ENCODE measurements around the gene TTLL10.

TTLL10 gene

GRCh38 chr1:1165485-1165884 is 8.2 kb upstream of the TTLL10 start:
- no peak for DNase-seq
- Histone ChIP-seq H3K4me1 (ENCODE audit: control insufficient read depth, insufficient read depth, low read length, poor library complexity, severe bottlenecking) (peaks cover 8% of the 10 kb centered on the region), H3K36me3 (ENCODE audit: control insufficient read depth, insufficient read depth, low read length) (no peaks in the 10 kb centered on the region), H3K27ac (ENCODE audit: insufficient read depth, low read length, poor library complexity, severe bottlenecking) (no peak overlapping the region), H3K9me3 (ENCODE audit: control insufficient read depth, low read length) (no peaks in the 10 kb centered on the region), H3K27me3 (replicated peaks; ENCODE audit: control insufficient read depth, insufficient read depth, low read length, poor library complexity, severe bottlenecking) (no peaks in the 10 kb centered on the region), H3K4me3 (ENCODE audit: insufficient read depth, low read depth, low read length, poor library complexity, severe bottlenecking) (no peak overlapping the region)

GRCh38 chr1:1165900-1166421 is 7.7 kb upstream of the TTLL10 start:
- Histone ChIP-seq H3K27me3 (replicated peaks; ENCODE audit: control insufficient read depth, insufficient read depth, low read length, poor library complexity, severe bottlenecking) (no peaks in the 10 kb centered on the region), H3K9me3 (ENCODE audit: control insufficient read depth, low read length) (no peaks in the 10 kb centered on the region), H3K4me1 (ENCODE audit: control insufficient read depth, insufficient read depth, low read length, poor library complexity, severe bottlenecking) (peaks cover 13% of the 10 kb centered on the region), H3K4me3 (ENCODE audit: insufficient read depth, low read depth, low read length, poor library complexity, severe bottlenecking) (no peak overlapping the region), H3K27ac (ENCODE audit: insufficient read depth, low read length, poor library complexity, severe bottlenecking) (no peak overlapping the region), H3K36me3 (ENCODE audit: control insufficient read depth, insufficient read depth, low read length) (no peaks in the 10 kb centered on the region)
- DNase-seq: no peak

- Histone ChIP-seq H3K4me3 (ENCODE audit: insufficient read depth, low read depth, low read length, poor library complexity, severe bottlenecking) (no peak overlapping the region), H3K36me3 (ENCODE audit: control insufficient read depth, insufficient read depth, low read length) (no peaks in the 10 kb centered on the region), H3K9me3 (ENCODE audit: control insufficient read depth, low read length) (no peaks in the 10 kb centered on the region), H3K27ac (ENCODE audit: insufficient read depth, low read length, poor library complexity, severe bottlenecking) (no peak overlapping the region), H3K4me1 (ENCODE audit: control insufficient read depth, insufficient read depth, low read length, poor library complexity, severe bottlenecking) (peaks cover 21% of the 10 kb centered on the region), H3K27me3 (replicated peaks; ENCODE audit: control insufficient read depth, insufficient read depth, low read length, poor library complexity, severe bottlenecking) (no peaks in the 10 kb centered on the region)
- no peak for DNase-seq
Observed at GRCh38 chr1:1166642-1167397, 6.9 kb upstream of the TTLL10 start.

- H3K27me3 ChIP-seq (replicated peaks; ENCODE audit: control insufficient read depth, insufficient read depth, low read length, poor library complexity, severe bottlenecking): no peaks in the 10 kb centered on the region
- no peak for DNase-seq
- peaks cover 27% of the 10 kb centered on the region for H3K4me1 ChIP-seq (ENCODE audit: control insufficient read depth, insufficient read depth, low read length, poor library complexity, severe bottlenecking)
- no peak overlapping the region for H3K27ac ChIP-seq (ENCODE audit: insufficient read depth, low read length, poor library complexity, severe bottlenecking)
- no peaks in the 10 kb centered on the region for H3K36me3 ChIP-seq (ENCODE audit: control insufficient read depth, insufficient read depth, low read length)
- H3K9me3 ChIP-seq (ENCODE audit: control insufficient read depth, low read length): no peaks in the 10 kb centered on the region
- H3K4me3 ChIP-seq (ENCODE audit: insufficient read depth, low read depth, low read length, poor library complexity, severe bottlenecking): no peak overlapping the region
Observed at GRCh38 chr1:1167398-1167821, 6.3 kb upstream of the TTLL10 start.

GRCh38 chr1:1167841-1168450 is 5.7 kb upstream of the TTLL10 start:
- no peak for DNase-seq
- no peak overlapping the region for H3K27ac ChIP-seq (ENCODE audit: insufficient read depth, low read length, poor library complexity, severe bottlenecking)
- H3K9me3 ChIP-seq (ENCODE audit: control insufficient read depth, low read length): no peaks in the 10 kb centered on the region
- no peaks in the 10 kb centered on the region for H3K27me3 ChIP-seq (replicated peaks; ENCODE audit: control insufficient read depth, insufficient read depth, low read length, poor library complexity, severe bottlenecking)
- peaks cover 30% of the 10 kb centered on the region for H3K4me1 ChIP-seq (ENCODE audit: control insufficient read depth, insufficient read depth, low read length, poor library complexity, severe bottlenecking)
- H3K36me3 ChIP-seq (ENCODE audit: control insufficient read depth, insufficient read depth, low read length): no peaks in the 10 kb centered on the region
- no peak overlapping the region for H3K4me3 ChIP-seq (ENCODE audit: insufficient read depth, low read depth, low read length, poor library complexity, severe bottlenecking)

- no peak for DNase-seq
- Histone ChIP-seq H3K27ac (ENCODE audit: insufficient read depth, low read length, poor library complexity, severe bottlenecking) (no peak overlapping the region), H3K9me3 (ENCODE audit: control insufficient read depth, low read length) (no peaks in the 10 kb centered on the region), H3K27me3 (replicated peaks; ENCODE audit: control insufficient read depth, insufficient read depth, low read length, poor library complexity, severe bottlenecking) (no peaks in the 10 kb centered on the region), H3K4me3 (ENCODE audit: insufficient read depth, low read depth, low read length, poor library complexity, severe bottlenecking) (no peak overlapping the region), H3K4me1 (ENCODE audit: control insufficient read depth, insufficient read depth, low read length, poor library complexity, severe bottlenecking) (peaks cover 38% of the 10 kb centered on the region), H3K36me3 (ENCODE audit: control insufficient read depth, insufficient read depth, low read length) (no peaks in the 10 kb centered on the region)
Observed at GRCh38 chr1:1168451-1169411, 4.9 kb upstream of the TTLL10 start.

DNA sequence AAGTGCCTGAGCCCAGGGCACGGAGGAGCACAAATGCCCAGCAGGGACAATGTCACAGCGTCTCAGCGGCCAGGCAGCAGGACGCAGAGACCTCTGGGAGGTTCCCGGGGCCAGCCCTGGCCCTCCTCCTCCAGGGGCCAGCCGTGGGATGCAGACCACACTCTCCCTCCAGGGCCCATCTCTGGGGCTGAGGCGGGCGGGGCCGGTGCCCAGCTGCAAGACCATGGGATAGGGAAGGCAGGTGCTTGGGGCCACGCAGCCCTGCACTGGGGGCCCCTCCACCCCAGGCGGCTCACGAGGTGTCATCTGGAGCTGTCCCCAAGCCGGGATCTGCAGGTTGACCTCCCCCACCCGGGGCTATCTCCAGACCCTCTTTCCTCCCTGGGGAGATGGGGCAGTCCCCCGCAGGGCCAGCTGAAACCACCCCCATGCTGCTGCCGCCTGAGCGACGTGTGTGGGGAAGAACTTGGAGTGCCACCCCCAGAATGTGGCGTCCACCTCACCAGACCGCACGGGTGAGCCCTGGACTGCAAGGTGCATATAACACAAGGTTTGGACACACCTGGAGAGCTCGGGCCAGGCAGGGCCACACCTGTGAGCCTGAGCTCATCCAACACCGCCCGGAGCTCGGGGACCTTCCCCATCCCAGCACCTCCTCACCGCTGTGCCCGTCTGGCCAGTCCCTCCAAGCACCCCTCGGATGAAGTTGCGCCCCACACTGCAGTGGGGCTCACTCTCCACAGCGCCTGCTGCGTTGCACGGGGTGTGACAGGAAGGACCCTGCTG is 4.1 kb upstream of the TTLL10 start:
- Histone ChIP-seq H3K4me3 (ENCODE audit: insufficient read depth, low read depth, low read length, poor library complexity, severe bottlenecking) (no peak overlapping the region), H3K9me3 (ENCODE audit: control insufficient read depth, low read length) (no peaks in the 10 kb centered on the region), H3K27me3 (replicated peaks; ENCODE audit: control insufficient read depth, insufficient read depth, low read length, poor library complexity, severe bottlenecking) (no peaks in the 10 kb centered on the region), H3K4me1 (ENCODE audit: control insufficient read depth, insufficient read depth, low read length, poor library complexity, severe bottlenecking) (peaks cover 44% of the 10 kb centered on the region), H3K27ac (ENCODE audit: insufficient read depth, low read length, poor library complexity, severe bottlenecking) (no peak overlapping the region), H3K36me3 (ENCODE audit: control insufficient read depth, insufficient read depth, low read length) (no peaks in the 10 kb centered on the region)
- DNase-seq: no peak

- DNase-seq: no peak
- Histone ChIP-seq H3K9me3 (ENCODE audit: control insufficient read depth, low read length) (no peaks in the 10 kb centered on the region), H3K36me3 (ENCODE audit: control insufficient read depth, insufficient read depth, low read length) (no peaks in the 10 kb centered on the region), H3K4me1 (ENCODE audit: control insufficient read depth, insufficient read depth, low read length, poor library complexity, severe bottlenecking) (peaks cover 44% of the 10 kb centered on the region), H3K4me3 (ENCODE audit: insufficient read depth, low read depth, low read length, poor library complexity, severe bottlenecking) (no peak overlapping the region), H3K27me3 (replicated peaks; ENCODE audit: control insufficient read depth, insufficient read depth, low read length, poor library complexity, severe bottlenecking) (no peaks in the 10 kb centered on the region), H3K27ac (ENCODE audit: insufficient read depth, low read length, poor library complexity, severe bottlenecking) (no peak overlapping the region)
Observed at GRCh38 chr1:1170215-1171091, 3.2 kb upstream of the TTLL10 start.

- no peak overlapping the region for H3K27ac ChIP-seq (ENCODE audit: insufficient read depth, low read length, poor library complexity, severe bottlenecking)
- no peak overlapping the region for H3K4me3 ChIP-seq (ENCODE audit: insufficient read depth, low read depth, low read length, poor library complexity, severe bottlenecking)
- peaks cover 44% of the 10 kb centered on the region for H3K4me1 ChIP-seq (ENCODE audit: control insufficient read depth, insufficient read depth, low read length, poor library complexity, severe bottlenecking)
Observed at GRCh38 chr1:1171161-1171545, 2.5 kb upstream of the TTLL10 start.

More at GRCh38 chr1:1171161-1171545, 2.5 kb upstream of the TTLL10 start:
- Histone ChIP-seq H3K36me3 (ENCODE audit: control insufficient read depth, insufficient read depth, low read length) (no peaks in the 10 kb centered on the region), H3K27me3 (replicated peaks; ENCODE audit: control insufficient read depth, insufficient read depth, low read length, poor library complexity, severe bottlenecking) (no peaks in the 10 kb centered on the region), H3K9me3 (ENCODE audit: control insufficient read depth, low read length) (no peaks in the 10 kb centered on the region)
- no peak for DNase-seq

Data from effector memory CD4-positive, alpha-beta T cell (primary cell).